HCT116 (cell line): ENCODE measurements around the gene KLHL3. TPM values are rescaled to one million over a fixed set of nuclear protein-coding genes. Genes with fewer than 3 reads are reported as not detected.

ENCODE experiments used
- ATAC-seq: fragments of 200-7000 bp; cut with Tn5 transposase; 2 replicates; pipeline ENCODE4 v1.9.1; 2020; ENCODE audit warnings: mild to moderate bottlenecking, moderate library complexity
- BruUV-seq: library from RNA; stranded (reverse); fragments of 400-500 nt; replicated peaks from 2 replicates; lab custom pipeline; 2021; lab: Mats Ljungman, UMichigan
- CTCF ChIA-PET: fragments of 300-600 bp; sonication (Branson Sonifier 250); formaldehyde crosslinking; loops from one replicate; lab custom pipeline; 2021; ENCODE audit warnings: antibody characterized with exemption; lab: Charles Lee
- POLR2A ChIA-PET: fragments of 300-600, 350-600 bp; sonication (Branson Sonifier 250); formaldehyde crosslinking; loops from one replicate; lab custom pipeline; 2021; ENCODE audit warnings: antibody characterized with exemption; lab: Charles Lee
- RAD21 ChIA-PET, 2 experiments: fragments of 300-600 bp; sonication (Branson Sonifier 250); formaldehyde crosslinking; loops; one replicate each; lab custom pipeline; 2023; ENCODE audit warnings: low total read pairs in 2 of 2; ENCODE audit not compliant: uncharacterized antibody in 2 of 2, unreplicated experiment in 2 of 2, low non-redundant PET in 1 of 2; lab: Charles Lee
- DNase-seq: peaks from one replicate; pipeline ENCODE4 v3.0.0-alpha.2; 2010; ENCODE audit warnings: low read depth, low spot score
- H2AFZ ChIP-seq: fragments of 200-600 bp; shearing (Covaris generic), sonication (generic); 2 replicates; pipeline ENCODE4 v1.6.1; 2017; ENCODE audit warnings: low read depth, mixed run types, mixed read lengths, antibody characterized with exemption, low read length; ENCODE audit not compliant: poor library complexity, severe bottlenecking
- H3K27ac ChIP-seq: 2 replicates; pipeline ENCODE4 v1.5.1; 2012; ENCODE audit warnings: low read depth, low read length
- H3K27me3 ChIP-seq: fragments of 200-600 bp; sonication (generic); 2 replicates; pipeline ENCODE4 v1.6.1; 2016; ENCODE audit warnings: mixed run types, low read length, mixed read lengths; ENCODE audit not compliant: insufficient read depth
- H3K36me3 ChIP-seq, 2 experiments: fragments of 200-500 bp in 1 of 2; fragments of 200-600 bp in 1 of 2; sonication (Bioruptor generic) in 1 of 2; sonication (generic) in 1 of 2; 2 replicates each; pipeline versions ENCODE4 v1.5.1 to v1.6.1; 2014 to 2016; ENCODE audit warnings: low read length in 2 of 2, inconsistent platforms in 1 of 2, mixed read lengths in 1 of 2, mixed run types in 1 of 2; ENCODE audit not compliant: insufficient read depth in 2 of 2, control insufficient read depth in 1 of 2
- H3K4me1 ChIP-seq, 2 experiments: fragments of 200-600 bp in 1 of 2; sonication (generic) in 1 of 2; 2 replicates each; pipeline versions ENCODE4 v1.5.1 to v1.6.1; 2012 to 2017; ENCODE audit warnings: low read length in 2 of 2, inconsistent platforms in 1 of 2, mild to moderate bottlenecking in 1 of 2, mixed read lengths in 1 of 2, mixed run types in 1 of 2, moderate library complexity in 1 of 2; ENCODE audit not compliant: insufficient read depth in 2 of 2, control insufficient read depth in 1 of 2
- H3K4me2 ChIP-seq: fragments of 200-600 bp; sonication (generic); 2 replicates; pipeline ENCODE4 v1.6.1; 2017; ENCODE audit warnings: mixed run types, low read length, mixed read lengths
- H3K4me3 ChIP-seq, 2 experiments: fragments of 200-600 bp in 1 of 2; sonication (generic) in 1 of 2; replicated peaks in 1 of 2; 2 replicates each; pipeline ENCODE4 v1.5.1; 2011 to 2016; ENCODE audit warnings: low read length in 2 of 2, control low read depth in 1 of 2, low read depth in 1 of 2, mild to moderate bottlenecking in 1 of 2, mixed read lengths in 1 of 2, mixed run types in 1 of 2
- H3K79me2 ChIP-seq: fragments of 200-600 bp; sonication (generic); 2 replicates; pipeline ENCODE4 v1.6.1; 2017; ENCODE audit warnings: mild to moderate bottlenecking, mixed run types, low read length, moderate library complexity, mixed read lengths; ENCODE audit not compliant: insufficient read depth
- H3K9ac ChIP-seq: fragments of 200-600 bp; sonication (generic); 2 replicates; pipeline ENCODE4 v1.6.1; 2016; ENCODE audit warnings: low read length, mixed read lengths
- H3K9me2 ChIP-seq: fragments of 200-600 bp; sonication (generic), shearing (Covaris generic); 2 replicates; pipeline ENCODE4 v1.6.1; 2017; ENCODE audit warnings: mixed run types, mild to moderate bottlenecking, moderate library complexity; ENCODE audit not compliant: insufficient read depth
- H3K9me3 ChIP-seq, 2 experiments: fragments of 200-500 bp in 1 of 2; fragments of 200-600 bp in 1 of 2; sonication (Bioruptor generic) in 1 of 2; sonication (generic) in 1 of 2; 2 replicates each; pipeline ENCODE4 v1.6.1; 2014 to 2017; ENCODE audit warnings: low read length in 2 of 2, mixed read lengths in 2 of 2, inconsistent platforms in 1 of 2, low read depth in 1 of 2, mild to moderate bottlenecking in 1 of 2, mixed run types in 1 of 2, moderate library complexity in 1 of 2; ENCODE audit not compliant: control insufficient read depth in 1 of 2, insufficient read depth in 1 of 2
- H4K20me1 ChIP-seq: fragments of 200-600 bp; sonication (generic), shearing (Covaris generic); 2 replicates; pipeline ENCODE4 v1.6.1; 2017; ENCODE audit warnings: mixed run types, mild to moderate bottlenecking, moderate library complexity; ENCODE audit not compliant: insufficient read depth
- EZH2 ChIP-seq: fragments of 200-600 bp; sonication (generic); IDR thresholded peaks from 2 replicates; pipeline ENCODE4 v1.6.1; 2017; ENCODE audit warnings: antibody characterized with exemption, mixed run types
- FOSL1 ChIP-seq: IDR thresholded peaks from 2 replicates; pipeline ENCODE4 v1.6.1; 2012; ENCODE audit warnings: low read depth
- POLR2A ChIP-seq: IDR thresholded peaks from 2 replicates; pipeline ENCODE4 v1.7.0; 2011; ENCODE audit warnings: borderline replicate concordance; ENCODE audit not compliant: insufficient read depth, insufficient read length; ENCODE audit errors: extremely low read depth
- REST ChIP-seq: IDR thresholded peaks from 2 replicates; pipeline ENCODE4 v1.6.1; 2012; ENCODE audit warnings: low read depth
- SP1 ChIP-seq: IDR thresholded peaks from 2 replicates; pipeline ENCODE4 v1.6.1; 2012; ENCODE audit warnings: low read depth
- YY1 ChIP-seq: IDR thresholded peaks from 2 replicates; pipeline ENCODE4 v1.6.1; 2011; ENCODE audit warnings: low read length, low read depth, moderate library complexity, mild to moderate bottlenecking; ENCODE audit not compliant: insufficient replicate concordance; ENCODE audit errors: extremely low read depth
- ZFX ChIP-seq: fragments of 450-650 bp; IDR thresholded peaks from 2 replicates; pipeline ENCODE4 v1.6.1; 2017
- ZNF274 ChIP-seq: fragments of 200-500 bp; sonication (Bioruptor generic); IDR thresholded peaks from 2 replicates; pipeline ENCODE4 v1.6.1; 2014; ENCODE audit warnings: mild to moderate bottlenecking, low read depth, low read length, inconsistent platforms
- intact Hi-C: fragments of 100-400 bp; cut with micrococcal nuclease; formaldehyde crosslinking; loops from 2 replicates; pipeline ENCODE4 v1.10.0; 2022
- total RNA-seq: library from RNA; stranded (reverse); gene quantifications from one replicate; pipeline ENCODE4 v1.2.1, GENCODE V29; 2021; ENCODE audit not compliant: unreplicated experiment

Gene KLHL3
- total RNA-seq, 1 experiment from 2014 or later, result not detected

- Histone ChIP-seq H3K4me1 (no peaks in the 10 kb centered on the region), H3K9ac (no peak overlapping the region), H4K20me1 (no peaks in the 10 kb centered on the region), H3K9me2 (no peaks in the 10 kb centered on the region), H3K9me3 (no peaks in the 10 kb centered on the region), H3K36me3 (no peaks in the 10 kb centered on the region), H2AFZ (no peak overlapping the region), H3K79me2 (no peaks in the 10 kb centered on the region), H3K27ac (no peak overlapping the region), H3K4me3 (no peak overlapping the region), H3K27me3 (peaks cover under 1% of the 10 kb centered on the region; the same call in 1 of the 2 replicates), H3K4me2 (no peak overlapping the region)
- no peak for ATAC-seq
- no peak for TF ChIP-seq SP1
- TF ChIP-seq YY1, result no peak
- no peak for TF ChIP-seq POLR2A
- no peak for TF ChIP-seq FOSL1
- no peak for TF ChIP-seq REST
- TF ChIP-seq ZNF274, result no peak
- TF ChIP-seq EZH2, result no peak
- no peak for TF ChIP-seq ZFX
- ChIA-PET POLR2A (no interaction called here), CTCF (no interaction called here), RAD21 (no interaction called here)
- no peak for DNase-seq
- no TSS peak for BruUV-seq
- intact Hi-C loops, result no loop called here
Measured at GRCh38 chr5:137616046-137616445, 119.8 kb downstream of the KLHL3 start.
